Epithelial cell of prostate (primary cell): Measurements from ENCODE around the gene ERBB4.

Experiments used
- DNase-seq: peaks from one replicate; pipeline ENCODE4 v3.0.0-alpha.2; 2011; ENCODE audit warnings: low read depth, low spot score
- H3K27ac ChIP-seq: fragments of 450-650 bp; 2 replicates; pipeline ENCODE4 v1.5.1; 2017; ENCODE audit warnings: mild to moderate bottlenecking

Gene ERBB4

DNA sequence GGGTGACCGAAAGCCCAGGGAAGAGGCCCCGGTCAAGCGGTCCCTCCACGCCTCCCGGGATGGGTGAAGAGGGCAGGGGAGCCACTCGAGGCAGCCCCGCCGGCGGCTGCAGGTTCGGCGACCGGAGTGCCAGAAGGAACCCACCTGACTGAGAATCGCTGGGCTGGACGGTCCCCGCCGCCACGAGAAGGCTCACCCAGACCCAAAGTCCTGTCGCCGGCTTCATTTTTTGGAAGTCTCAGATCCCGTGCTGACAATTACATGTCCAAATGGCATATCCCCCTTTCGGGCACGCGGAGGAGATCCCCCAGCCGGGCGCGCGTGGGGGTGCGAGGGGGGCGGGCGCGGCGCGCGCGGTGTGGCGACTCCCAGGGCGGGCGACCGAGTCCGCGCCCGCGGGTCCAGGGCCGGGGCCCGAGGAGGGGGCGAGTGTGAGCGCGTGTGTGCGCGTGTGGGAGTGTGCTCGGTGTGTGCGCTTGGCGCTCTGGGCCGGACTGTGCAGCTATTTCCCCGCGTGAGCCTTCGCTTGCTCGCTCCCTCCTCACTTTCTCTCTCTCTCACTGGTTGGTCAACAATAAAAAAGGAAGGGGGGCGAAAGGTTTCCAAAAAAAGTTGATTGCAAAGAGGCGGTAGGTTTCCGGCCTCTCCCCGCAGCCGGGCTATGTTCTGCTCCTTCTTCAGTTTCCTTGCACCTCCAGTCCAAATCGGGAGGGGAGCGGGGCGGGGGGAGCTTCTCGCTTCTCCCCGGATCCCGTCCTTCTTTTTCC, at the start of gene ERBB4:
Gene ERBB4, minus strand, starts transcription at position 498 of the 767 bp plus-strand sequence. Its CDS starts 272 bp downstream, at position 226.
- no peak within 1 kb of the TSS for H3K27ac ChIP-seq
- no peak for DNase-seq

DNA sequence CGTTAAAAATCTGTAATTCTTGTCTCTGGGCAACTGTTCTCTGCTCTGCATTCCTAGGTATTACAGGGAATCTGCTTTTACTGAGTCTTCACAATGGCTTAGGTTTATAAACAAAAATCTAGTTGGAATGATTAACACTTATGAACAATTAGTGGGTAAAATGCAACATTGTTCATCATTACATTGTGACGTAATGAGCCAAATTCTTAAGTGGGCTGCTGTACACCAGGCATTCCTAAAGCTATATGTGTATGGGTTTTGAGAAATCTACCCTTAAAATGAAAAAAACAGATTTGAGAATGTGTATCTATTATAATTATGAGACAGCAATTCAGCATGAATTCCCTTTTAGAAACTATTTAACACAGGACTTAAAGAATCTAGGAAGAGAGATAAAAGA, 41.5 kb upstream of the ERBB4 start:
- no peak for DNase-seq
- H3K27ac ChIP-seq: no peak overlapping the region

DNA sequence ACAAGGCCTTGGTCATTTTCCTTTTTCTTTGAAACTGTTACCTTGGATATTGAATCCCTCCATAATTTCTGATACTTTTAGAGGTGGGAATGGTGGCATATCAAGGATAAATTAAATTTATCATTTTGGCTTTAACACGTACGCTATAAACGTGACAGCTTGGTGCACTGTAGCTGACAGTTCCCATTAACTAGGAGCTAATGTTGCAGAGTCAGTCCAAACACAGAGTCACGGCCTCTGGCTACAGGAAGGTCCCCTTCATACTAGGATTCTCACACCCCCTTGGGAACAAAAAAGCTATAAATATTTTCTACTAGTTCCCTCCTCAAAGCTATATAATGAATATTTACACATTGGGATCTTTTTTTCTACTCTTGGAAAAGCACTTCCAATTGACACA, 17.7 kb upstream of the ERBB4 start:
- no peak overlapping the region for H3K27ac ChIP-seq
- DNase-seq: no peak

DNA sequence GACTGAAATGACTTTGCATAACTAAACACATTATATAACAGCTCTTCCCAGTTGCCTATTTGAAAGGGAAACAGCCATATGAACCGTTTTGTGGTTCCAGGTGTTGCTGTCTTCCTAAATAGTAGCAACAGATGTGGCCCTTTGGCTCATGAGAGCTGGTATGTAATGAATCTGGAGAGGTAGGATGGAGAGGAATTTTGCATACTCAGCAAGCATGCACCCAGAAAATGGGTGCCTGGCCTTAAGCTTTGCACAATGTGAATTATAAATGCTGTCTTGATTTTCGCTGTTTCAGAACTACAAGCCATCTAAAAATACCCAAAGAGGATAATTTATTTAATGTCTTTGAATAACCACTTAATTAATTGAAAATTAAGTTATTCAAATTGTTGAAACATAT, 15.6 kb upstream of the ERBB4 start:
- H3K27ac ChIP-seq: no peak overlapping the region
- DNase-seq: no peak

DNA sequence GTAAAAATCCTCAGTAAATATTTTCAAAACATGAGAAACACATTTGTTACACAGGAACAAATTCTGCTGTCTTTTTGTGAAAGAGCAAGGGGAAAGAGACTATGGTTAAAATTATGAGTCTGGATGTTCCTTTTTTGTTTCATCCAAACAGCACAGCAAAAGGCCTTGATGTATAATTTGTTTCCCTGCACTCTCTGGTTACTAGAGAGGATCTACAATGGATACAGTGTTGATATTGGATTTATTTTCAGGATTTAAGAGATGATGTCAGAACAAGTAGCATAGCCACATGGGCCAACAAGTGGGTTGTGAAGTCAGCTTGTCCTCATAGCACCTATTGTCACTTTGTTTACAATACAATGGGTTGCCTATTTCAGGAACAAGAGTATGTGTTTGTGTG, 11.3 kb upstream of the ERBB4 start:
- no peak for DNase-seq
- no peak overlapping the region for H3K27ac ChIP-seq

DNA sequence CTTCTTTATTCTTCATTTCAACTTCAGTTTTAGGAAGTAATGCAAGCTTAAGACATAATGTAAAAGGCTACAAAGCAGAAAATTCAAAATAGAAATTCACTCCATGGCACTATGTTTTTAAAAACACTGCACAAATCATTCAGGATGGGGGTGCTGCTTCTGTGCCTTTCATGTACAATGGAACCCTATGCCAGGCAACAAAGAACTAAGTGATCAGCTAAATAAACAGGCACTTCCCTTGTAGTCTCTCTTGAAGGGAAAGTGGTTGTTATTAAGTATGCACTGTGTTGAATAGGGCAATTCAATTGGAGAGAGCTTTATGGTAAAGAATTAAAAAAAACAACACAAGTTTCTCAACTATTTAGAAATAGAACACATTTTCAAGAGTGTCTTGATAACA, 10.9 kb upstream of the ERBB4 start:
- no peak for DNase-seq
- H3K27ac ChIP-seq: no peak overlapping the region

DNA sequence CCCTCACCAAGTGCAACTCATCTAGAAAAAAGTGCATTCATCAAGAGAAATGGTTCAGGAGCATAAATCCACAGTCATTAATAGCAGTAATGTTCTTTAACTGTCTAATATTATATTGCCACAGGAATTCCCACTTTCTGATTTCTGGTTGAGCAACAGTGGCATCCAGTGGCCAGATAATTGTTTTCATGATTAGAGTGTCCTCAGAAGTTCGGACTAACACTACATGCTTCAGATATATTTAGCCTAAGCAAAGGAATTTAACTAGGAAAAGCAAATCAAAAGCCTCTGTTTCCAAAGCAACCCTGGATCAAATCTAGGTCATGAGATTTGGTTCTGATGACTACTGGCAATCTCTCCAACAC, 9.8 kb upstream of the ERBB4 start:
- no peak overlapping the region for H3K27ac ChIP-seq
- no peak for DNase-seq

DNA sequence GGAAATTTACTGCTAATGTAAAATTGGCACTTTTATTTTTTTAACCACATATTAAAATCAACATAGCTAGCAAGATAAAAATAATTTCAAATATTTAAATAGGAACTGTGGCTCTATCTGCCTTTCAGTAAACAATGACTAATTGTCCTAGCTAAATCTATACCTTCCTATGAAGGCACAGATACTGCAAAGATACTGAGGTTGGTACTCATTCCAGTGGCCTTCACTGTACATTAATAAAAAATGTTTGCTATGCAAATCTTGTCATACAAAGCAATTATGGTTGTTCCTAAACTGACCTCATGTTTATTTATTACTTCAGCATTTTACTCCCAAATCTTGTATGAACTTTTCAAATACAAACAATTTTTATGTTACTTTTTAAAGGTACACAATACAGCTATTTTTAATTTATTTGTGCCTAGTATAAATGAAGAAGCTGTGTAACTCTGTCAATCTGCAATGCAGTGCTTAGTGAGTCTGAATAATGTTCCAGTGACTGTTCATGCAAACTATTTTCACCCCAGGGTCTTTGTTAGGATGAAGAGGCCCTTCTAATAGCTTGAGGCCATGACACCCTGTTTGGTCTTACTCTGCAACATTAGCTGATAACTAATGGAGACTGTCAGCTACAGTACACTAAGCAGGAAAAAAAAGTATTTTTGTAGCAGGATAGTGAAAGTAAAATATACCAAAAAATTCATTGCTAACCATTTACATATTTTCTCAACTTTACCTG, 9.3 kb upstream of the ERBB4 start:
- DNase-seq: no peak
- no peak overlapping the region for H3K27ac ChIP-seq

DNA sequence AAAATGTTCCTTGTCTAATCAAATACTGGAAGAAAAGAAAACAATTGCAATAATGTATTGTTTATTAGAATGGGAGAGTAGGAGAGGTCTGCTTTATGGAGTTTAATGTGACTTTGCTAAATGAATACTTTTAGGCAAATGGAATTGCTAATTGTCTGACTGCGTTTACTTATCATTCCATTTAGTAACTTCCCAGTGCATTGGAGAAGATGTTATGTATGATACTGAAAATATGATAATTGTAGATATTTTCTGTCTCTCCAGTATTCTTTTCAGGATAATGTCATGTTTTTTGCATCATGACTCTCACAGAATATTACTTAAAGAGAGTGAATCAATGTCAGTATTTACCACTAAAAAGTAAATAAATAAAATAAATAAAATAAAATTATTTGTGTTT, 8.1 kb upstream of the ERBB4 start:
- DNase-seq: no peak
- H3K27ac ChIP-seq: no peak overlapping the region

DNA sequence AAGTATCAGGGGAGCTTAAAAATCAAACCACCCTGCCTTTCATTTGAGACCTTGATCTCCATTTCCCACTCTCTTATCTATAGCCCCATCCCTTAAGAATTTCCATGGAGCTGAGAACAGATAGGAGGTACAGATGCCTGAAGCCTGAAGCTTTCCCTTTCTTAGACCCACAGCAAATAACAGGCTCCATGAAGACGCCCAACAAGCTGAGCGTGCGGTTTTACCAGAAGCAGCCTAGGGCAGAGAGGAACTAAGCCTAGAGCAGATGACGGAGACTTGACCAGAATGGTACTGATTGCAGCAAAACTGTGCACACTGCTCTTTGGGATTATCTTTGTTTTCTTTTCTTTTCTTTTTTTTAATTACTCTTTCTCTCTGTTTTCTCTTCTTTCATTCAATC, 1.7 kb upstream of the ERBB4 start:
- H3K27ac ChIP-seq: no peak overlapping the region
- DNase-seq: no peak

DNA sequence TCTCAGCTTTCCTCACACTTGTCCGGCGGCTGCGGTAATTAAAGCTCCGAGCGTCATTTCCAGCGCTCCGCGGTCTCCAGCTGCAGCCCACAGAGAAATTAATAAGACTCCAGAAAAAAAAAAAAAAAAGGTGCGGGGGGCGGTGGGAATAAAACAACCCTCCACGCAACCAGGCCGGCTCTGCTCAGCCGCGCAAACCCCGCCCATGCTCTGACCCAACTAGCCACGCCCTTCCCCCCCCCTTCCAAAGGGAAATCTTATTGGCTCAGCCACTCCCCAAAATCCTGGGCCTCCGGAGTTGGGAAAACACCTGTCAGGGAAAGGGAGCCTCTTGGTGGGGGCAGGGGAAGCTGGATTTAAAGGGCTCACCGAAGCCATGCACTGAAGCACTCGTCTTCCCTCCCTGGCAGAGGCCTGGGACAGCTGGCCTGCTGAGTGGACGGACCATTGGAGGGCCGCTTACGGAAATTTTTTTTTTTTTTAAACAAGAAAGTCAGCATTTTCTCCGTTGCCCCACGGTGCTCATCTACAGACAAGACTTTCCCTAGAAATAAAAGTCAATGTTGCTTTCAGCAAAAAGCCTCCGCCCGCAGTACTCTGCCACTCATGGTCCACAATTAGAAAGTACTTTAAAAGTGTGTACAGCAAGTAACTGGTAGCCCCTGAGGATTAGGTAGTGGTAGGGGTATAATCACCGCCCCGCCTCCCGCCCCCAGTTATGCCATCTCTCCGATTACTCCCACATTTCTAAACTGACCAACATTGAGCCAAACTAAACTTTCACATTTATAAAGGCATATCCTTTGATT, 674 bp upstream of the ERBB4 start:
- DNase-seq: no peak
- no peak overlapping the region for H3K27ac ChIP-seq

DNA sequence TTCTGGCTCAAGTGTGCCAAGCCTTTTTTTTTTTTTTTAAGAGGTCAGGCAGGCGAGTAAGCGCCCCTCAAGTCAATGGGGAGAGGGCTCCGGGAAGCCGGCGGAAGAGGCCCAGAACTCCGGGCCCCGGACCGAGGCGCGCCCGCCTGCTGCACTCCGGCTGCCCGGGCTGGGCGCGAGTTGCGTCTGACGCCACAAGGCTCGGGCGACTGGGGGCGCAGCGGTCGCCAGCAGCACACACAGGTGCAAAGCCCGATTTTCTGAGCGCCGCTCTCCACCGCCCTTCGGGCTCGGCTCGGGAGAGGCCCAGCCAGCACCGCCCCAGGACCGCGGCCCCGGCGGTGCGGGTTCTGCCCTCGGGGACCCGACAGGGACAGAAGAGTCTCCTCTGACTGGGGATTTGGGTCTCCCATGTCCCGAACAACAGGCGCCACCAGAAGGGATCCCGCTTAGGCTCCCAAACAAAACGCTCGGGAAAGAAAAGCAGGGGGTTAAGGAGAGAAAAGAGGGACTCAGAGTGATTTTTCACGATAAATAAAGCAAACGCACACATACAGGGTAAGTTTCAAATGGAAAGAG, 787 bp downstream of the ERBB4 start:
- DNase-seq: no peak
- no peak overlapping the region for H3K27ac ChIP-seq

DNA sequence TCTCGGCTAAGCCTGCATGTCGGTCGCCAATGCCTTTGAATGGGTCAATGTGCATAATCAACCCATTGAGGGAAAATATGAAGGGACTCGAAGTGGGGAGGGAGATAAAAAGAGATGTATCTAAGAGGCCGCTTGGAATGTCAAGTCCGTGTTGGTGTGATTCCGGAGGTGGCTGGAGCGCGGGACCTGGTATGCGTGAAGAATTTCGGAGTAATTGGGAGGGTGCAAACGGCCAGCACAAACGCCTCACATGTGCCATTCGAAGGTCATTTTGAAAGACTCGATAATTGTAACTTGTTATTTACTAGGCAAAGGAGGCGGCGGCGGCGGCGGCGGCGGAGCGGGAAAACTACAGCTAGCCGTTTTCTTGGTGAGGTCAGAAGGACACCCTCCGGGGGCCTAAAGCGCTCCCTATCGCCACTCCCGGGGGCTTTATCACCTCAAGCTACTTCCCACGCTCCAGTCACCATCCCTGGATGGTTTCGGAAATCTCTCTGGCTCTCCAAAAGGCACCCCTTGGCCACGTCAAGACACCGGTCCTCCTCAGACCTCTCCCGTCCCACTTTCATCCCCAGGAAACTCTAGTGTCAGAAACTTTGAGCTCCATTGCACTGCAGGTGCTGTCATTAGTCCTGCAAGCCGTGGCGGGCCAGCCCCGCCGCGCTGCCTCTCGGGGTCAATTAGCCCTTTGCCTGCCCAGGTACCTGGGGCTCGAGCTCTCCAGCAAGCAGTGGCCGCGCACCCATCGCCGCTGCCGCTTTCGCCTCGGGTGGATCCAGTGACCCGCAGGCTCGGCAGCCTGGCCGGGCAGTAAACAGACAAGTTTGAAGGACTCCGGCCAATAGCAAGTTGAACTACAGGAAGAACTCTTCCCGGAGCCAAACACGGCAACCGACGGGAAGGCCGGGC, 1.5 kb downstream of the ERBB4 start:
- H3K27ac ChIP-seq: no peak overlapping the region
- DNase-seq: no peak

DNA sequence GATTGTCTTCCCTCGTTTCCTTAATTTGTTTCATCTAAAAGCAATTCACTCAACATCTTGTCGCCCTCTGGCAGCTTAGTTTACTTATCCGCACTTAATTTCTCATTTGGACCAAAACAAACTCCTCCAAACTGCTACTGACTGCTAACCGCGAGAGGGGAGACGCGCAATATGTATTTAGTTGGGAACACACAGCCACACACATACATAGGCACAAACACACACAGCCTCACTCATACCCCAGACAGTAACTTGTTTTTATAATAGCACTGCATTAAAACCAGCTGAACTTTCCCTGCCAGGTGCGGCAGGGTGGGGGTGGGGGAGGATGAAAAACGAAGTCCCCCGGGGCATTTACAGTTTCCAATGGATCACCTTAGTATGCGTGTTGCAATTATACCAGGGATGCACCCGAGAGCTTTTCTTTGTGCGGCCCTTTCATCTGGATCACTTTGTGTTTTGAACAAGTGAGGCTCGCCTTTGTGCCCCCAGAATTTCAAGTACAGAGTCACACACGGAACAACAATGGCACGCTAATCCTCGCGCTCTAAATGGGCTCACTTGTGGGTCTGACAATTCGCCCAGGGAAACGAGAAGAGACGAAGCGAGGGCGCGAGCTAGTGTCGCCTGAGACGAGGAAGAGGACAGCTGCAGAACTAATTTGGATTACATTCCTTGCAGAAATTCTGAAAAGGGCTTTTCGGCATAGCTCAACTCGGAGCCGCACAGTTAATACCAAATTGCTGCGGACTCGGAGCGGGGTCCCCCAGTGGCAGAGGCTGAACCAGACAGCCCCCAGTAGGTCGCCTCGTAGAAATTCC, 2.4 kb downstream of the ERBB4 start:
- DNase-seq: no peak
- no peak overlapping the region for H3K27ac ChIP-seq

DNA sequence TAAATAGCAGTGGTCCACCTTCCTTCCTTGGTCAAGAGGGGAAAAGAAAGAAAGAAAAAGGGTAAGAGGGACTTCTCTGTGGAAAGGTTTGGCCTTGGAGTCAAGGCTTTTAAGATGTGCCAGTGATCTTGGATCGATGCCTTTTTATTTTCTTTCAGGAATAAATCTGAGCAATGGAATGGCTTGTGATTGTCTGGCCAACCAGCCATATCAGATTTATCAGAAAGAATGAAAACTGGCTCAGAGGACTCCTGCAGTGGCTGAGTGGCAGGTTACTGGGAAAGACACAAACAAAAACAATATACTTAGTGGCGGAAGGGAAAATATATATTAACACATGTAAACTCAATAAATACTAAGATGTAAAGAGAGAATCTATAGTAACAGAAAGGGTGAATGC, 4.3 kb downstream of the ERBB4 start:
- H3K27ac ChIP-seq: no peak overlapping the region
- no peak for DNase-seq

DNA sequence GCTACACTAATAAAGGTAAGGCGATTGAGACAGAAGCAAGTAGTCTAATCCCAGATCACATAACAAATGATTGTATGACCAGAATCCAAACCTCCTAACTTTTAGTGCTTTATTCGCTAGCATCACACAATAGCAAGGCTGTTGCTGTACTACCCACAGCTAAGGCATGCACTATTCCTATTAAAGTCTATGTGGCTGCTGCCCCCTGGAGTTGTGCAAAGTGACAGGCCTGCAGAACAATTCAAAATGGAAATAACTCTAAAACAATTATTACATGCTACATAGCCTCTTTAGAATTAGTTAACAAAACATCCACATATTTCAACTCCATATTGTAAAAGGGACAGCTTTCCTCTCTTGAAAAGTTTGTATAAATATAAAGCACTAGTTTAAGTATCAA, 6.0 kb downstream of the ERBB4 start:
- DNase-seq: no peak
- H3K27ac ChIP-seq: no peak overlapping the region

DNA sequence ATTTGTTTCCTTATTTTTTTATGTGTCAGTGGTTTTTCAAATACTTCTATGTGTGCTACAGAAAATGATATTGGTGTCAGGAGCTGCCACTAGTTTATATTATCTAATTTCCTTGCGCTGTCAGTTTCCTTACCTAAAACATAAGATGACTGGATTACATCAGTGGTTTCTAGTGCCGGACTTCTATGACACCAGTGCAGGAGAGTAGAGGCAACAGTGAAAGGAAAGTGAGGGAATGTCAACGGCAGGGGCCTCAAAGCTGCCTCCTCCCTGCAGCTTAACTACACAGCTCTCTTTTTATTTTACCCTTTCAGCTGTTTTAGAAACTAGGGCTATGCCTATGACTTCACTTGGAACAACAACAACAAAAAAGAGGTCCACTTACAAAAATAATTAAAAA, 6.5 kb downstream of the ERBB4 start:
- no peak for DNase-seq
- no peak overlapping the region for H3K27ac ChIP-seq

DNA sequence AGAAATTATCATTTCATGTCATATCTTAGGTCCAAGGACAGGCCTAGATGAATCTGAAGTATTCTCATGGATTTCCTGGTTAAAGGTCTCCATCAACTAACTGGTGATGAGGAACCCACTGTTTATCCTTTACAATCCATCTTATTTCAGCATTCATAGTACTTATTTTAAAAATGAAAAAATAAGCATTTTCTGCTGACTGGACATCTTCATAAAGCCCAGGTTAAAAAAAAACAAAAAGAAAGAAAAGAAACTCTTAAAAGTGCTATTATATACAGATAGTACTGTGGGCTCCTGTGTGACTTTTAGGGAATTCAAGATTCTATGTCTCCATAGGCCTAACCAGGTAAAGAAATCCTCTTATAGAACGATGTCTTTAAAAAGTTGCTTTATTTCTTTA, 7.1 kb downstream of the ERBB4 start:
- DNase-seq: no peak
- H3K27ac ChIP-seq: no peak overlapping the region

DNA sequence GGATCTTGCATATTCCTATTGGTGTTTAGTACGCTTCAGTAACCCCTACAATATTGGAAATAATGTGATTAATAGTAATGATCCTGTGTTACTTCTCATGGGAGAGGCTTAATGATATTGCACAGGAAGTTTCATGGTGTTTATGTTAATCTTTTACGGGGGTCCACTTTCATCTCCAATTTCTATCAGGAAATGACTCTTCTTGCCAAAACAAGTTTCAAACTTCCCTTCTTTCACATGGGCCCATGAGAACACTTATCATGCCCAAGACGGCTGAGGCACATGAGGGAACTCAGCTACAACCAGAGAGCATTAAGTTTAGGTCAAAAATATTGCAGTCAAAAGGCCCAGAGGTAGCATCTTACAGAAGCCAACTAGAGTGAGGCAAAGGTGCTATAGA, 7.6 kb downstream of the ERBB4 start:
- no peak for DNase-seq
- no peak overlapping the region for H3K27ac ChIP-seq
